Motor neuron (in vitro differentiated cells): Measurements from ENCODE around the gene LSAMP. TPM values are rescaled to one million over a fixed set of nuclear protein-coding genes. Genes with fewer than 3 reads are reported as not detected.
A peak's percentile ranks its signal among the peaks of the same experiment; 100 is the strongest.
"Not testable (repeated sequence)": the region's sequence is repeated elsewhere in the genome, so short reads cannot be mapped to it uniquely, and the experiment has no call there.

Source experiments
- ATAC-seq, 8 experiments: fragments of 200-7000 bp; cut with Tn5 transposase; replicated peaks in 6 of 8; 2 replicates each; pipeline ENCODE4 v1.8.0; 2021; ENCODE audit warnings: mild to moderate bottlenecking in 8 of 8, moderate library complexity in 8 of 8
- H3K27ac ChIP-seq, 2 donors: fragments of 250-450 bp; sonication (Bioruptor Pico); 2 replicates each; pipeline ENCODE4 v1.9.0; 2021; ENCODE audit warnings: antibody characterized with exemption in 2 of 2, mild to moderate bottlenecking in 2 of 2, moderate library complexity in 1 of 2
- H3K4me1 ChIP-seq, 2 donors: fragments of 250-450 bp; sonication (Bioruptor Pico); replicated peaks in 1 of 2; 2 replicates each; pipeline ENCODE4 v1.6.1; 2021; ENCODE audit warnings: antibody characterized with exemption in 2 of 2, mild to moderate bottlenecking in 2 of 2, moderate library complexity in 1 of 2
- H3K4me3 ChIP-seq, 5 donors: fragments of 250-450 bp; sonication (Bioruptor Pico); 2 replicates each; pipeline ENCODE4 v1.9.0; 2021; ENCODE audit warnings: antibody characterized with exemption in 5 of 5, mild to moderate bottlenecking in 5 of 5, moderate library complexity in 4 of 5
- WGBS, 10 experiments: fragments of 450-650 bp; shearing (Covaris generic); methylation state at CpG; one replicate each; pipeline ENCODE4 v1.0.0; 2022; 5-methylcytosine and 5-hydroxymethylcytosine counted together
- in situ Hi-C, 9 experiments: fragments of 400-800 bp; cut with MboI; loops; one replicate each; pipeline ENCODE4 v1.15.0; 2021; ENCODE audit warnings: low sequenced_read_pairs in 9 of 9, low pct_unique_long_range_greater_than_20kb in 2 of 9; ENCODE audit not compliant: unreplicated experiment in 9 of 9
- total RNA-seq, 8 experiments: library from RNA; unstranded; fragments of 300-600 nt; gene quantifications; 2 replicates each; pipeline versions ENCODE4 v1.2.3 to v1.2.4, GENCODE V29; 2022

Gene LSAMP
- total RNA-seq, 8 experiments from 2014 or later: 24.4 to 76.5 (median 39.2) TPM

DNA sequence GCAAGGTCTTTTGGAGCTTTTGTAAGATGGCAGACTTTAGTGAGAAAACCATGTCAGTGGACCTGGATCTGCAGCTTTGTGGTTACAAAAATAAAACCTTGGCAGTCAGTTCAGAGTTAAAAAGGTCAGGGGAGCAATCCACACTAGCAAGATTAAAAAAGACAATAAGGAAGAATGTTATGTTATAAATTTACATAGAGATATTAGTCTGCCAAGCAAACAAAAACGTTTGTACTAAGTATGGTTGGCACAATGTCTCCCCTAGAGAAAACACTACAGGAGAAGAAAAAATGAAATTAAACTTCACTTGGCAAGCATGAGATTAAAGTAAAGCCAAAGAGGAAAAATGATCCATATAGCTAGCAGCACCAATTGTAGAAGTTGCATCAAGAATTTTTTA is 205.0 kb downstream of the LSAMP start:
- Histone ChIP-seq H3K4me3 (no peak overlapping the region), H3K4me1 (no peaks in the 10 kb centered on the region), H3K27ac (no peak overlapping the region)
- in situ Hi-C loops: no loop called here
- no peak for ATAC-seq
- 0 to 6% (median 0%) methylated on average over 1 of the region's 1 CpG; no CpG with 5 or more reads in 1 of the 10 experiments for WGBS, 10 experiments

DNA sequence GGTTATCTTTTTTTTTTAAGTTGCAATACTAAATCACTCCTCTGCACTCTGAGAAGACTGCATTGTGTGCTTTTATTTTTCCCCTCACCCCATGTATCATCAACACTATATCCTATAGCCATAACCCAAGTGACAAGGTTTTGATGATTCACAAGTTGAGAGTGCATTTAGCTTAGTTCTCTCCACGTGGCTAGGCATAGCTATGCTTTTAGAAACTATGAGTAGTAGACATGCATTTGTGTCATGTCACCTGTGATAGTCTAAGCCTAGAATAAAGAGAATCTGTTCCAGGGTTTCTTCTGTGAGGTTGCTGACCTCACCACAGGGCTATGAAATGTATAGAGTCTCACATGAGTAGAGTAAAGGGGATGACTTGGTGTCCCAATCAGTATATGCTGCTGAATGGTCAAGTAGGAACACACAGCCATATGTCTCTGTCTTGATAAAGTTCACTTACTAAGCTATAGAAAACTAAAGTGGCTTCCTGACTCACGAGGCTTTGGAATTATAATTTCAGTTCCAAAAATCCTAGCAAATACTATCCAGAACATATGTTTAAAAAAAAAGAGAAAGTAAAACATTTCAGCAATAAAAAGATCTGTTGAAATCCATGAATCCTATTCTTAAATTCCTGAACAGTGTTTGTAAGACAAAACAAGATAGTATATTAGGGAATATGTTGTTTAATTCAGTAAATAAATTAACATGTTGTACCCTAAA is 206.3 kb downstream of the LSAMP start:
- peak in 1 of 8 experiments; percentile 67 for ATAC-seq

DNA sequence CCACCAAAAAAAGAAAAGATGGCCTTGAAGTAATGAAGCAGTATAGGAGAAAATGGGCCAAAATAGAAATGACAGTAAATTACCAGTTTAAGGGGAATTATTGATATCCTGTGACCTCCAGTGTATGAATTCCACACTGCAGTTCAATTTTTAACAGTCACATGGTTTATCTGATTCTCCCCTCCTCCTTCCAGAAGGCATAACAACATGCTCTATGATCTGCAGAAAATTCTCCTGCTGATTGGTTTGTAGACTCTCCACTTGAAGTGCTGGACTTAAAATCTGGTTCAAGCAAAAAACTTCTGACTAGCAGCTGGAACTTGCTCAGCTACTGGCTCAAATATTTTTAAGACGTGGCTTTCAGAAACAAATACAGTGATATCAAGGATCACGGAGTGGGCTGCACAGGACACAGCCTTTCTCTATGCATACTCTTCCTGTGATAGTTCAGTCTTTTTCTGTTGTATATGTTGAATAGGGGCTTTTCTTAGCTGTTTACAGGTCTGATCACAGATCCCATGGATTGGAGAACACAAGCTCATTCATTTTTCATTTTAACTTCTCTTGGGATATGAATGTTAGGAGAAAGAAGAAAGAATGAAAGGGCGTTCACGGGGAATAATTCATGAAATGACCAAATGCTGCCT is 211.5 kb downstream of the LSAMP start:
- Histone ChIP-seq H3K27ac (no peak overlapping the region), H3K4me3 (no peak overlapping the region), H3K4me1 (peaks cover 7 to 10% of the 10 kb centered on the region in 2 donors)
- ATAC-seq: peak in 2 of 8 experiments; percentile 71 to 72
- in situ Hi-C loops: no loop called here
- WGBS, 10 experiments: 11 to 80% (median 67%) methylated on average over 1 to 4 of the region's 4 CpGs; no CpG with 5 or more reads in 2 of the 10 experiments

More for the DNA sequence above, 206.3 kb downstream of the LSAMP start:
- H3K4me3 ChIP-seq: no peak overlapping the region
- in situ Hi-C loops: no loop called here
- H3K4me1 ChIP-seq: peaks cover 0 to under 1% of the 10 kb centered on the region in 2 donors
- WGBS, 10 experiments: 0 to 70% (median 22%) methylated on average over 1 to 2 of the region's 2 CpGs
- no peak overlapping the region for H3K27ac ChIP-seq

DNA sequence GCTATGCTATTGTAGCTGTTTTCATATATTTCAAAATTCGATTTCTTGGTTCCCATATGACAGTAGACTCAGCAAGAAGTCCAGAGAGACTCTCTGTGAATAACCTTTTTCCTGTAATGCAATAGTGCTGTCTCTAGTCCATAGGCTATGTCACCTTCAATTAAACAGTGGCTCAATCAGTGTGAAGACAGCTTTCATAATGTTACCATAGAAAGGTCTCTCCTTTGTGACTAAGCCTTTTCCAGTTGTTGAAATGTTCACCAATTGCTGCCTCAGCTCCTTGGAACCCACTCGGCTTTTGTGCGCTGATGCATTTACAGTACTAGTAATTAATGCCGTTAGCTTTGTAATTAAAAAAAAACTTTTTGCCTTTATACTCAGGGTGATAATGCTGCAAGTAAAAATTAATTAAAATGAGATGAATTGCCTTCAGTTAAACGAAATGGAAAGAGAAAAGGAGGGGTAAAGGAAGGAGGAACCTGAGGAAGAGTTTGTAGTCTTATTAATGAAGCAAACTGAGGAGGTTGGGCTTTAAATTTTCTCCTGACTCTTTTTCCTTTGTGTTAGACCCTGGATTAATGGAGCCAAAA is 214.8 kb downstream of the LSAMP start:
- in situ Hi-C loops: no loop called here
- Histone ChIP-seq H3K4me3 (no peak overlapping the region), H3K27ac (no peak overlapping the region), H3K4me1 (peaks cover 7 to 10% of the 10 kb centered on the region in 2 donors)
- WGBS, 10 experiments: 59 to 89% (median 75%) methylated on average over 3 to 5 of the region's 5 CpGs
- ATAC-seq: no peak

DNA sequence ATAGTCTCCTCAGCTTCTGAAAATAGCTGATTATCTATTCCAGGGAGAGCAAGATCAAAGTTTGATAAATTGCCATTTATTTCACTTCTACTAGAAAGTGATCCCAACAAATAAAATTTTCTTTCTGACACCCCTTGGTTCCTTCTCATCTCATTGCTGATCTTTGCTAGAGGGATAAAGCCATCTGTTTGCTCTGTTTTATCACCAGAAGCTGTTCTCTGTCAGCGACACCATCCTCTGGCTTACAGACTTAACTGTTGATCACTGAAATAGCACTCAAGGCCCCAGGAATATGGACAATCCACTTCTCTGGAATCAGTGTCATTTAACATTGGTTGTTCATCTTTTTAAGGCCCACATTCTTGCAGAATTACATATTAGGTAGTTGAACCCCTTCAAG is 219.0 kb downstream of the LSAMP start:
- no peak overlapping the region for H3K27ac ChIP-seq
- in situ Hi-C loops: no loop called here
- 57 to 100% (median 79%) methylated on average over 1 of the region's 1 CpG; no CpG with 5 or more reads in 2 of the 10 experiments for WGBS, 10 experiments
- ATAC-seq: no peak
- no peak overlapping the region for H3K4me3 ChIP-seq
- H3K4me1 ChIP-seq: peaks cover 4% of the 10 kb centered on the region in 2 donors

DNA sequence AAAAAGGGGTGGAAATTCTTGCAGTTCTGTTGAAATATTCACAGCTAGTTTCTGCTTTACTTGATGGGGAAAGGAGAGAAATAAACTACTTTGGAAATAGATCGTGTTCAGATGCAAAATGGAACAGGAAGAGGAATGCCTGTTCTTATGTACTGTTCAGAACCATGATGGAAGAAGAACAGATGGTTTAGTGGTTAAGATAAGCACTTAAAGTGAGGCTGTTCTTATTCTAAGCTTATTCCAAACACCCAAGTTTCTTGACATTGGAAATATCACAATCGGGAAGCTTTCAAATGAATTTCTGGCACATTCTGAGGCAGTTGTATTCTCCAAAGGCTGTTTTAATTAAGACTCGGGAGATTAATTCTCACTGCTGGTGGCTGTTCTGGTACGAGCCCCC is 228.5 kb downstream of the LSAMP start:
- 15 to 100% (median 83%) methylated on average over 1 to 4 of the region's 4 CpGs for WGBS, 10 experiments
- Histone ChIP-seq H3K4me3 (no peak overlapping the region), H3K4me1 (no peaks in the 10 kb centered on the region), H3K27ac (no peak overlapping the region)
- ATAC-seq: no peak
- in situ Hi-C loops: no loop called here

DNA sequence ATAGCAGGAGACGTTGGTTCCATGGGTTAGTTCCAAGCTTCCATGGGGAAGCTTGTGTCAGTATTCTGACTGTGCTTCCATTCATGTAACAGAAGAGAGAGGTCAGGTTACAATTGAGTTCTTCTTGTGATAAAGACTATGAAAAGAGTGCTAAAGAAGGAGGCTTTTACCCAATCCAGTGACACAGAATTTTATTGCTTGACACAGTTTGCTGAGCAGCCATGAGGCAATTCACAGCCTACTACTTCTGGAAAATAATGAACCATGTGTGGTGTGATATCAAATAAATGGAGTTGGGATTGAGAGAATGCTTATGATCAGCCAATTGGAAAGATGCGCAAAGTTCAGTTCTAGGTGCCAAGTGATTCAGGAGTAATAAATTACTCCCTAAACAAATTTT is 233.4 kb downstream of the LSAMP start:
- no peak overlapping the region for H3K27ac ChIP-seq
- H3K4me3 ChIP-seq: no peak overlapping the region
- no peaks in the 10 kb centered on the region for H3K4me1 ChIP-seq
- 51 to 100% (median 64%) methylated on average over 1 to 2 of the region's 2 CpGs; no CpG with 5 or more reads in 1 of the 10 experiments for WGBS, 10 experiments
- no peak for ATAC-seq
- in situ Hi-C loops: no loop called here

DNA sequence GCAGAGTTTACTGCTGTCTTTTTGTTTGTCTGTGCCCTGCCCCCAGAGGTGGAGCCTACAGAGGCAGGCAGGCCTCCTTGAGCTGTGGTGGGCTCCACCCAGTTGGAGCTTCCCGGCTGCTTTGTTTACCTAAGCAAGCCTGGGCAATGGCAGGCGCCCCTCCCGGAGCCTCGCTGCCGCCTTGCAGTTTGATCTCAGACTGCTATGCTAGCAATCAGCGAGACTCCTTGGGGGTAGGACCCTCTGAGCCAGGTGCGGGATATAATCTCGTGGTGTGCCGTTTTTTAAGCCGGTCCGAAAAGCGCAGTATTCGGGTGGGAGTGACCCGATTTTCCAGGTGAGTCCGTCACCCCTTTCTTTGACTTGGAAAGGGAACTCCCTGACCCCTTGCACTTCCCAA is 236.5 kb downstream of the LSAMP start:
- in situ Hi-C loops, H3K4me3 ChIP-seq, H3K27ac ChIP-seq, ATAC-seq, H3K4me1 ChIP-seq: not testable (repeated sequence)
- WGBS, 10 experiments: no CpG with 5 or more reads among the region's 15 CpGs

DNA sequence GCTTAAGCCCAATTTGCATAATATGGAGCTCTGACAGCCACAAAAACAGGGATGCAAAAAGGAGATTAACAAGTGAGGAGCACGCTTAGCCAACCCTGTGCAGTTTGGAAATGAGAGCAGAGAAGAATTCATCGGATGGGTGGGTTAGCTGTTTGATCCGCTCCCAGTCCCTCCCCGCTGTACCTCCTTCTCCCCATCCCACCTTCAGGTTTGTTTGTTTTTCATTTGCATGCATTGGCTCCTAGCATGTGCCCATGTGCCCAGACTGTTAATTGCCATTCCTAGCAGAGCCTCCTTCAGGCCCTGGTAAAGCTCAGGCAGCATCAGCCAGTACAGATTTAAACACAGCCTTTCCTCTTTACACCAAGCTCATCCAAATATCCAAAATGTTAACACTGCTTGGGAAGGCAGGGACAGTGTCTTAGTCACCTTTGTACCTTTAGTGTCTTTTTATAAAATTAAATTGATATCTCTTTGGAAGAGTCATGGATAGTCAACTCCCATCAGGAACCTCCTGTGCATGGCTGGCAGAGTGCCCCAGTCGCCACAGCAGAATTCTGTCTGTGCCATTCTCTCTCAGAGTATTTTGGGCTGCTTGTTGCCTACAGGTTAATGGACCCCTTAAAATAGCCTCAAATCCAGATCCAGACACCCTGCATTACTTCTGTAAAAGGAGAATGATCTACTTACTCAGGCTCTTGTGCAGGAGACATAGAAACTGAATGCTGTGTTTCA is 244.2 kb downstream of the LSAMP start:
- Histone ChIP-seq H3K4me3 (no peak overlapping the region), H3K27ac (no peak overlapping the region), H3K4me1 (peaks cover 0 to 3% of the 10 kb centered on the region in 2 donors)
- in situ Hi-C loops: no loop called here
- peak in 1 of 8 experiments; percentile 27 for ATAC-seq
- WGBS, 10 experiments: 20 to 100% (median 84%) methylated on average over 1 to 3 of the region's 5 CpGs; no CpG with 5 or more reads in 3 of the 10 experiments

DNA sequence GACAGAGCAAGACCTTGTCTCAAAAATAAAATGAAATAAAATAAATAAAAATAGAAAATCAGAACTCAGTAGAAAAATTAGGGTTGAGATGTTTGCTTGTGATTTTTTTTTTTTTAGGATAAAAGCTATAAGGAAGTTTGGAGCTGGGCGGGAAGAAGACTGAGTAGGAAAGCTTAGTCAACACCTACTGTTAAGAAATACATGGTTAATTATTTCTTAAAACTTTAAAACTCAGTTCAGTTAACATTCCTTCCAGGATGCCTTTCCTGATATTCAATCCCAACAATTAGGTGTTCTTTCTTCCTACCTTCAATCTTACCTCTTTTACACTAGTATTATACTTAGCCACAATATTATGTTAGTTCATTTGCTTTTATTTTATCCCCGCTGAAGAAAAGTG is 246.2 kb downstream of the LSAMP start:
- Histone ChIP-seq H3K4me1 (peaks cover 0 to 3% of the 10 kb centered on the region in 2 donors), H3K4me3 (no peak overlapping the region), H3K27ac (no peak overlapping the region)
- in situ Hi-C loops: no loop called here
- no peak for ATAC-seq
- WGBS, 10 experiments: 80 to 100% (median 98%) methylated on average over 1 to 2 of the region's 2 CpGs

DNA sequence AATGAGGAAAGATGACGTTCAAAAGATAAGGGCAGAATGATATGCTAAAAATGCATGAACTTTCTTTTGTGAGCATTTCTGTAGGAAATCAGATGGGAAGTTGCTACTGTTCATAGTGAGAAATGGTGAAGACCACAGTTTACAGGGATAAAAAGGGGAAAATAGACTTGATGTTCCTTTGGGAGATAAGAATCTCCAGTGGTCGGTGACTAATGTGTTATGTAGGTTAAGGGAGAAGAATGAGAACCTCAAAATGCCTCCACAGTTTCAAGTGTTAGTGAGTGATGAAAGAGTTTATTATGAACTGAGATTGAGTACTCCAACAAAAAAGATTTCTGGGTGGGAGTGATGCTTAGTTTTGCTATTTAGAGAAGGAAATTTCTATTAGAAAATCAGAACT is 247.2 kb downstream of the LSAMP start:
- in situ Hi-C loops: no loop called here
- Histone ChIP-seq H3K4me1 (peaks cover 0 to 3% of the 10 kb centered on the region in 2 donors), H3K27ac (no peak overlapping the region), H3K4me3 (no peak overlapping the region)
- ATAC-seq: no peak
- 29 to 100% (median 80%) methylated on average over 1 to 2 of the region's 2 CpGs; no CpG with 5 or more reads in 1 of the 10 experiments for WGBS, 10 experiments

DNA sequence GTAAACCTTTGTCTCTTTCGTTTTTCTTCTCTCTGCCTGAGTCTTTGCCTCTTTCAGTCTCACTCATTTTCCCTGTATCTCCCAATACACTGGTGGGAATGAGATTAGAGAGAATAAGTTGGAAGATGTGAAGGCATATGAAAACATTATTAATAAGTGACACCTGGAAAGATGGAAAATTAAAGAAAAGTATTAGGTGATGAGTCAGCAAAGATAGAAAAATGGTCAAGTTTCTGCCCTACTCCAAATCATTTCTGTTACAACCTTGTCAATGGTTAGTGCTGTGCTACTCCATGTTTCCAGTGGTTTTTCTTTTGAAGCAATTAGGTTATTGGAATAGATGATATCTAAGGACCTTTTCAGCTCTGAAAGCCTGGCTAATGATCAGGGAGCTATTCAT is 252.8 kb downstream of the LSAMP start:
- Histone ChIP-seq H3K27ac (no peak overlapping the region), H3K4me1 (peaks cover 8 to 9% of the 10 kb centered on the region in 2 donors), H3K4me3 (no peak overlapping the region)
- 38 to 100% (median 85%) methylated on average over 1 of the region's 1 CpG; no CpG with 5 or more reads in 2 of the 10 experiments for whole genome bisulfite sequencing, 10 experiments
- no peak for ATAC-seq
- in situ Hi-C loops: no loop called here

DNA sequence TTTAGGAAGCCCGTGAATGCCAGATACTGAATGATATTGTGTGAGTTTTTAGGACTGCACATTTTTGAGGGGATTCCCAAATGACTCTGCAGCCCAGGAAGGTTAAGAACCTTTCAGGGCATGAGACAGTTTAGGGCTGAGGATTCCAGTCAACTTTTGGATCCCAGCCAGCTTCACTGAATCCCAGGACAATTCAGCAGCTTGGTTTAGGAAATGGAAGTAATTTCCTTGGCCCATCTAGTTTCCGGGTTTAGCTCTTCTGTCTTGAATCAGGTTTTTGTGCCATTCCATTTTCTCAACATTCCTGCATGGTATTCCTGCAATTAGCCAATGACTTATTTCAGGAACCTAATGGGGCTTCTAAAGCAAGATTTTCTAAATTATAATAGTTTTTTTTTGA is 253.9 kb downstream of the LSAMP start:
- in situ Hi-C loops: no loop called here
- 0 to 100% (median 100%) methylated on average over 1 to 2 of the region's 2 CpGs; no CpG with 5 or more reads in 1 of the 10 experiments for WGBS, 10 experiments
- ATAC-seq: peak in 1 of 8 experiments; percentile 50
- Histone ChIP-seq H3K4me3 (no peak overlapping the region), H3K4me1 (peaks cover 10 to 19% of the 10 kb centered on the region in 2 donors), H3K27ac (no peak overlapping the region)
